ENCODE data around the gene HEXB.

GRCh38 chr5:74664551-74664950 lies 20.5 kb upstream of the HEXB start:
- TF ChIP-seq CTCF (IDR thresholded peaks at IDR 0.05) (no peak), POLR2A (IDR thresholded peaks at IDR 0.05) (no peak)
